ENCODE data around the gene ACADS. TPM values are rescaled to one million over a fixed set of nuclear protein-coding genes. Genes with fewer than 3 reads are reported as not detected.
"Not testable (repeated sequence)": the region's sequence is repeated elsewhere in the genome, so short reads cannot be mapped to it uniquely, and the experiment has no call there.

Gene ACADS
- total RNA-seq, 1 donor from 2014 or later = 31.0 TPM

- DNase-seq = not testable (repeated sequence)
Observed at GRCh38 chr12:120732198-120732597, 6.6 kb downstream of the ACADS start.

GRCh38 chr12:120733574-120733973 is 7.9 kb downstream of the ACADS start:
- DNase-seq = no peak

- DNase-seq = no peak
Observed at GRCh38 chr12:120734210-120734609, 8.6 kb downstream of the ACADS start.

GRCh38 chr12:120735181-120735580 is 9.6 kb downstream of the ACADS start:
- DNase-seq = no peak

GRCh38 chr12:120736404-120737331 is 11.0 kb downstream of the ACADS start:
- DNase-seq = no peak

- peak; percentile 41 for DNase-seq
Observed at GRCh38 chr12:120737557-120738251, 12.1 kb downstream of the ACADS start.

GRCh38 chr12:120738252-120739030 is 12.8 kb downstream of the ACADS start:
- no peak for DNase-seq

GRCh38 chr12:120739031-120739762 is 13.6 kb downstream of the ACADS start:
- no peak for DNase-seq

GRCh38 chr12:120739821-120740613 is 14.4 kb downstream of the ACADS start:
- no peak for DNase-seq

- no peak for DNase-seq
Observed at GRCh38 chr12:120740871-120741270, 15.2 kb downstream of the ACADS start.

- no peak for DNase-seq
Observed at GRCh38 chr12:120741476-120742421, 16.1 kb downstream of the ACADS start.

- no peak for DNase-seq
Observed at GRCh38 chr12:120744922-120745493, 19.4 kb downstream of the ACADS start.

GRCh38 chr12:120748242-120748641 is 22.6 kb downstream of the ACADS start:
- no peak for DNase-seq

- no peak for DNase-seq
Observed at GRCh38 chr12:120749256-120749655, 23.6 kb downstream of the ACADS start.

- no peak for DNase-seq
Observed at GRCh38 chr12:120750806-120751205, 25.2 kb downstream of the ACADS start.

- DNase-seq = no peak
Observed at GRCh38 chr12:120751389-120751788, 25.8 kb downstream of the ACADS start.

GRCh38 chr12:120754792-120755191 is 29.2 kb downstream of the ACADS start:
- DNase-seq = no peak

- DNase-seq = no peak
Observed at GRCh38 chr12:120755269-120755668, 29.6 kb downstream of the ACADS start.

- DNase-seq = no peak
Observed at GRCh38 chr12:120757226-120757742, 31.7 kb downstream of the ACADS start.

GRCh38 chr12:120757949-120758348 is 32.3 kb downstream of the ACADS start:
- no peak for DNase-seq

All from dermis blood vessel endothelial cell (primary cell).